Right ventricle myocardium inferior (tissue), 1 donor: ENCODE measurements around the gene ZNF618. TPM values are rescaled to one million over a fixed set of nuclear protein-coding genes. Genes with fewer than 3 reads are reported as not detected.

Experiments used
- ATAC-seq: fragments of 200-7000 bp; cut with Tn5 transposase; one replicate; pipeline ENCODE4 v1.9.1; 2020; ENCODE audit warnings: mild to moderate bottlenecking, moderate library complexity
- DNase-seq: peaks from one replicate; pipeline ENCODE4 v3.0.0; 2021; ENCODE audit errors: missing footprints
- intact Hi-C: fragments of 100-400 bp; cut with DNase I; formaldehyde crosslinking; loops from one replicate; pipeline ENCODE4 v1.11.0; 2022
- total RNA-seq: library from RNA; stranded (reverse); fragmentation: NEBNext Ultra II Directional; extraction: Animal tissue kit (Norgen Biotek cat#: 25700); gene quantifications from one replicate; pipeline ENCODE4 v1.2.1, GENCODE V29; 2021
- donor health status: DM: no; HTN: yes; CAD: no; lungs with severe emphysema.

Gene ZNF618
- total RNA-seq, 1 donor from 2014 or later, result 1.6 TPM

GRCh38 chr9:114090798-114091197 is 214.7 kb downstream of the ZNF618 start:
- ATAC-seq, result no peak
- no peak for DNase-seq
- intact Hi-C loops, result no loop called here

DNA sequence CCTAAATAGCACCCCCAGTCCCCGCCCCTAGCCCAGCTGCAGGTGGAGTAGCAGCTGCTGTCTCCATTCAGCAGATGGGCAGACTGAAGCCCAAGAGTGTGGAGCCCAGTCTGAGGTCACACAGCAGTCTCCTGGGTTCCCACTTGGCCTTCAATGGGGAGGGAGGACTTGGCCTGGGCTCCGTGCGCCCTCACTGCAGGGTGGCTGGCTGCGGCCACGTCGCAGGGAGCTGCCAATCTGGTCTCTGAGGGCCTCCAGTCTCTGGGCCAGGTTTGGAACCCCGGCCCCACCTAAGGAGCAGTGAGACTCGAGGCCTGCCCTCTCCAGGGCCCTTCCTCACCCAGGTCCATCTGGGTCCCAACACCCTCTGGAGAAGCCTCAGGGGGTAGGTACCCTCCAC is 215.6 kb downstream of the ZNF618 start:
- DNase-seq, result no peak
- ATAC-seq, result no peak
- intact Hi-C loops, result no loop called here

DNA sequence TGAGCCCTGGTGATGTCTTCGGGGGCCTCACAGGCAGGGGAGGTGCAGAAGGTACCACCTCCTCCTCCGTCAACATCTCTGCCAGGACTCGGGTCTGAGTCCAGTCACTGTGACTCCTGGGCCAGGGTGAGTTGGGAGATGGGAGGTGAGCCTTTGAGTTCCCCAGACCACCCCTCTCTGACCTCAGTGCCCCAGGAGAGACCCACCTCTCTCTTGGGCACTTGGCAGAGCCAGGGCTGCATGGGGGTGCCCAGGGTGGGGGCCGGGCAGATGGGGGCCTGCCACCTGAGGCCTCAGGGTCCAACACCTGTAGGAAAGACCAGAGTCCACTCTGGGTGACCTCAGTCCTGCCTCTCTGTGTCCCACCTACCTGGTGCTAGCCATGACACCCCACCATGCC is 216.2 kb downstream of the ZNF618 start:
- DNase-seq, result no peak
- no peak for ATAC-seq
- intact Hi-C loops, result no loop called here

DNA sequence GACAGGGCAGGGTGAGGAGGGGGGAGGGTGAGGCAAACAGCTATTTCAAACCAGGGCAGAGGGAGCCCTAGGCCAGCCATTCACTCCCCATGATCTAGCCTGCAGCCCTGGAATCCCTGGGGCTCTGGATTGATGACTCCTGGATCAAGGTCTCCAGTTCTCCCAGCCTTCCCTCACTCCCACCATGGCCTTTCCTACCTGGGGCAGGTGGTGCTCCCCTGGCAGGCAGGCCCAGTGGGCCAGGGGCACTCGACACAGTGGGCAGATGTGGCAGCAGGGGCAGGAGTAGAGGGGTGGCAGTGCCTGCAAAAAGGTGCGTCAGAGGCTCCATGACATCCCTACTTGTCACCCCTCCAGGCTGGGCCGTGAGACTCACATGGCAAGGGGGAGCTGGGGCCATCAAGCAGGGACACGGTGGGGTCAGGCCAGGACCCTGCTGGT is 216.9 kb downstream of the ZNF618 start:
- DNase-seq, result no peak
- ATAC-seq, result no peak
- intact Hi-C loops, result no loop called here

DNA sequence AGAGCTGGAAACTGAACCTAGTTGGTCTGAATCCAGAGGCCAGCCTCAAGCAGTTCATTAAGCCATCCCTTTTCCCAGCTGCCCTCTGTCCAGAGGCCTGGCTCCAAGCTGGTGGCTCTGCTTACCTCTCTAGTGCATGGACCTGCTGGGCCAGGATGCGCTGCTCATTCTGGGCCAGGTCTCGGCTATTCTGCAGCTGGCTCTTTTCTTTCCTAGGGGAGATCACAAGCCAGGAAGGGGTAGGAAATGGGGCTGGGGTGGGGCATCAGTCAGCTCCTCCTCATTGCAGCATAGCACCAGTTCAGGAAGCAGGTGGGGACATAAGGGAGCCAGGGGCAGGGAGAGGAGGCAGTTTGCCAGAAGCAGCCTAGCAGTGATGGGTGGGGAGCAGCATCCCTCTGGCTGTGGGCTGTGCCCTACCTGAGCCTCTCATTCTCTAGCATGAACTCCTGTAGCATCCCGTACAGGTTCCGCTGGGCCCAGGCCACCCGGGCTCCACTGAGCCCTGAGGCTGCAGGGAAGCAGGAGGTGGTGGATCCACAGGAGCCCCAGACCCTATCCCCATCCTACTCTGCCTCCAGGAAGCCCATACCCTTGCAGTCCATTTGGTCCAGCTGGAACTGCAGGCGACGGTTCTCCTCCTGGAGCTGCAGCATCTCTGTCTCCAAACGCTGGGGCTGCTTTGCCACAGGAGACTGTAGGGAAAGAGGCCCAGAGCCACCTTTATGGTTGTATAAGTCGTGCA is 217.8 kb downstream of the ZNF618 start:
- intact Hi-C loops, result no loop called here
- ATAC-seq (no peak), DNase-seq (no peak)

- DNase-seq (no peak), ATAC-seq (no peak)
- intact Hi-C loops, result no loop called here
Observed at GRCh38 chr9:114094971-114095370, 218.9 kb downstream of the ZNF618 start.

DNA sequence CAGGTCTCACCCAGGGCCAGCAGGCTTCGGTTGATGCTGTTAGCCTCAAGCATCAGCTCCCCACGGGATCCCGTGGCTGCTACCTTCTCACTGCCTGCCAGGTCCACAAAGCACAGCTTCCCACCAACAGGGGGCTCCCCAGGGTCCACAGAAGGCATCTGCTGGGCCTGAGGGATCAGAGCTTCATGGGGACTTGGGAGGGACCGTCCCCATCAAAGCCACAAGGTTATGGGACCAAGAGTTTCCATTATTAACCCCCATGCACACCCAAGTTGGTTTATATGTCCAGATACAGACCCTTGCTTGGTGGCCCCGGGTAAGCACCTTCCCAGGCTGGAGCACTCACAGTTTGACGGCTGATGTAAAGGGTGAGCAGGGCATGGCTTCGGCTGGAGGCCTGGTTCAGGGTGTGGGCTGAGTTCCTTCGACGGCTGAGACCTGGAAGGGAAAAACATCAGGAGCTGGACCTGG is 220.0 kb downstream of the ZNF618 start:
- no peak for DNase-seq
- intact Hi-C loops, result no loop called here

GRCh38 chr9:114096866-114097612 is 220.9 kb downstream of the ZNF618 start:
- DNase-seq (no peak), ATAC-seq (no peak)
- intact Hi-C loops, result no loop called here

More for the DNA sequence above, 220.0 kb downstream of the ZNF618 start:
- no peak for ATAC-seq

DNA sequence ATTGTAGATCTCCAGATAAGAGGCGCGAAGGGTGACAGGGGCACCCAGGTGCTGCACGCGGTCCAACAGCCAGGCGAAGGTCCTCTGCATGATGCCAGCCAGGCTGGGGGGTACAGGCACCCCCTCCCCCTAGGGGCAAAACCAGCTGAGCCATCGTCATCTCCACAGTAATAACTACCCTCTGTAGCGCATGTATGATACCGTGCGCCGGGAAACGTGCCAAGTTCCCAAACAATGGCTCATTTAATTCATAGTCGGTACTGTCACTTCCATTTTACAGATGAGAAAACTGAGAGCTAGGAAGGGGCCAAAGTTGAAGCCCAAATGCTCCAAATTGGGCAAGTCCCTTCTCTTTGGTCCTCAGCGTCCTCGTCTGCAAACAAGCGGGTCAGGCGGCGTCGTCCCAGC is 221.5 kb downstream of the ZNF618 start:
- no peak for ATAC-seq
- no peak for DNase-seq
- intact Hi-C loops, result no loop called here

DNA sequence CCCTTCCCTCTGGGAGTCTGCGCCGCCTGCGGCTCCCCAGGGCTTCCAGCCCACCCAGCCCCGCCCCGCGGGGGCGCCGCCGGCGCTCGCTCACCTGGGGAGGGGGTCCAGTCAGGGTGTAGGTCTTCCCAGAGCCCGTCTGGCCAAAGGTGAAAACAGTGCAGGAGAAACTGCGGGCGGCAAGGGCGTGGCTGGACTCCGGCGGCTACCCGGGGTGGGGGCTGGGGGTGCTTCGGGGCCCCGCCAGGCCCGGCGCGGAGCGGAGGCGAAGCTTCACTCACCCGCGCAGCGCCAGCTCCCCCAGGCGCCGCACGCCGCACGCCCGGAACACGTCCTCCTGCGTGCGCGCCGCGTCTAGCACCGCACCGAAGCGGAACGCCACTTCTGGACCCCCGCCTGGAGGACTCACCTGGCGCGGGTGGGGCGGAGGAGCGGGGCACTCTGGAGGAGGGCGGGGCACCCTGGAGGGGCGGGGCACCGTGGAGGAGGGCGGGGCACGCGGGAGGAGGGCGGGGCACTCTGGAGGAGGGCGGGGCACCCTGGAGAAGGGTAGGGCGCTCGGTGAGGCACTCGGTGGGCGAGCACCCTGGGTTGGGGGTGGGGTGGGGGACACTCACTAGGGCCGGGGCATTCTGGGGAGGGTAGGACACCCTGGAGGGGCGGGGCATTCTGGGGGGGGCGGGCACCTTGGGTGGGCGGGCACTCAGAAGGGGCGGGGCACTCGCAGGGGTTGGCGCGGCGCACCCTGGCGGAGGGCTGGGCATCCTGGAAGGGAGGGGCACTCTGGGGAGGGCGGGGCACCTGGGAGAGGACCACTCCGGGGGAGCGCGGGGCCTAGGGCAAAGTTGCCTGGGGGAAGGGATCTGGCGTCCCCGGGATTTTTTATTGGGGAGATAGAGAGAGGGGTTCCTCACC is 222.2 kb downstream of the ZNF618 start:
- DNase-seq (no peak), ATAC-seq (peak; percentile 69)
- intact Hi-C loops, result no loop called here

GRCh38 chr9:114098936-114099668 is 223.0 kb downstream of the ZNF618 start, which contains the start of gene KIF12:
KIF12 (minus strand) TSS chr9:114099292; CDS start chr9:114099276, 16 bp downstream.
- ATAC-seq (no peak), DNase-seq (no peak)
- intact Hi-C loops, result no loop called here

DNA sequence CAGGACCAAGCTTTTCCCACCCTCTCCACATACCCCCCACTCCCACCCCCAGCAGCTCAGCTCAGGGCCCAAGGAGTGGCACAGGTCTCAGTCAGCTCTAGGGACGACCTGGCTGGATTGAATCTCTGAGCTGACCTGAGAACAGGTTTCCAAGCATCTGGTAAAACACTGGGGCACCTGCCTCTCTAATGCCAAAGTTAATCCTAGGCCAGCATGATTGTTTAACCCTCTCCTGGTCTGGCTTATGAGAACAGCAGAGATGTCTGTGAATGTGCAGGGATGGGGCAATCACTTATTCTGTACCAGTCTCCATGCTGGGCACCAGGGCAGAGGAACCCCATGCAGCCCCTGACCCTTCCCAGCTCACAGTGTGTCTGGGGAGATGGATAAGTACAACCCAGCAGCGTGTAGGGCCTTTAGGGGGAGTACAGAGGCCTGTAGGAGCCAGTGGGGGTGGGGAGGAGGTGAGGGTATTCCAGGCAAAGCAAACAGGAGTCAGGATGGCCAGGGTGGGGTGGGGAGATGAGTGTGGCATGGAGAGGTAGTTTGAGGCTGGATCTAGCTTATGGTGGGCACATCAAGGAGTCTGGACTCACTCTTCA is 223.7 kb downstream of the ZNF618 start:
- DNase-seq (no peak), ATAC-seq (no peak)
- intact Hi-C loops, result no loop called here

DNA sequence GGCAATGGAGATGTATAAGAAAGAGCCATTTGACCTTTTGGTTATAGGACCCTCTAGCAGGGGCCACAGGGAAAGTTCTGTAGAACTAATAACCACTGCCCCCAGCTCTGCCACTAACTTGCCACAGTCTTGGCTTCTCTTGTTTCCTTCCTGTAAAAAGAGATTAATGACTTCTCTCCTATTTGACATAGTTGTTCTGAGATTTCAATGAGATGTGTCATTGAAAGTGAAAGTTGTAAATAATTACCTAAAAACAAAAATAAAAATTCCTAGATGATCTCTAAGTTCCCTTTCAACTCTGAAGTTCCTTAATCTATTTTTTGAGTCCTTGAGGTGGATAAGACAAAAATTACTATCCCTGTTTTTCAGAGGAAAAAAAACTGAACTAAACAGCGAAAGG is 224.4 kb downstream of the ZNF618 start:
- no peak for DNase-seq
- intact Hi-C loops, result no loop called here
- no peak for ATAC-seq

GRCh38 chr9:114102484-114102883 is 226.4 kb downstream of the ZNF618 start:
- ATAC-seq (no peak), DNase-seq (no peak)
- intact Hi-C loops, result no loop called here

DNA sequence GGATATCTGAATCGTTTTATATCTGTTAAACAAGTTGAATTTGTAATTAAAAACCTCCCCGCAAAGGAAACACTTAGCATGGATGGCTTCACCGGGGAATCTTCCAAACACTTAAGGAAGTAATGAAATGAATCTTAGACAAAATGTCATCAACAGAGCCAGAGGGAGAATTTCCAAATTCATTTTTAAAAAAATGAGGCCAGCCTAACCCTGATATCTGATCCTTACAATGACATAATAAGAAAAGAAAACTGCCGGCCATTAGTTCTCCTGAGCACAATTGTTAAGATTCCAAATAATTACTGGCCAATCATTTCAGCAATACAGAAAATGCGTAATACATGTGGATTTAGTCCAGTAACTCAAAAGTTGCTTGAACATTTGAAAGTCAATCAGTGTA is 229.1 kb downstream of the ZNF618 start:
- DNase-seq (no peak), ATAC-seq (peak; percentile 15)
- intact Hi-C loops, result no loop called here
